H9 (cell line): ENCODE results near the gene PTPRC. TPM values are rescaled to one million over a fixed set of nuclear protein-coding genes. Genes with fewer than 3 reads are reported as not detected.

Experiments used
- DNase-seq: peaks from one replicate; pipeline ENCODE4 v3.0.0-alpha.2; 2017
- H2AFZ ChIP-seq: one replicate; pipeline ENCODE4 v1.6.1; 2013; ENCODE audit warnings: mild to moderate bottlenecking, low read length, control low read depth, moderate library complexity
- H2AK5ac ChIP-seq: 2 replicates; pipeline ENCODE4 v1.6.1; 2013; ENCODE audit warnings: low read length, control low read depth, mixed read lengths; ENCODE audit not compliant: insufficient read length
- H2BK120ac ChIP-seq: one replicate; pipeline ENCODE4 v1.6.1; 2013; ENCODE audit warnings: low read depth, mild to moderate bottlenecking, low read length, control low read depth, inconsistent platforms; ENCODE audit not compliant: poor library complexity, severe bottlenecking
- H2BK12ac ChIP-seq: 2 replicates; pipeline ENCODE4 v1.6.1; 2013; ENCODE audit warnings: low read length, control low read depth, mixed read lengths, low read depth; ENCODE audit not compliant: insufficient read length
- H2BK15ac ChIP-seq: 2 replicates; pipeline ENCODE4 v1.6.1; 2013; ENCODE audit warnings: low read depth, low read length, control low read depth
- H2BK20ac ChIP-seq: one replicate; pipeline ENCODE4 v1.6.1; 2013; ENCODE audit warnings: low read depth, mild to moderate bottlenecking, low read length, control low read depth, inconsistent platforms; ENCODE audit not compliant: poor library complexity, severe bottlenecking
- H2BK5ac ChIP-seq: 2 replicates; pipeline ENCODE4 v1.6.1; 2013; ENCODE audit warnings: low read length, control low read depth, mixed read lengths; ENCODE audit not compliant: insufficient read length
- H3K14ac ChIP-seq: 2 replicates; pipeline ENCODE4 v1.6.1; 2013; ENCODE audit warnings: low read length, control low read depth; ENCODE audit not compliant: insufficient read depth
- H3K18ac ChIP-seq: 2 replicates; pipeline ENCODE4 v1.6.1; 2013; ENCODE audit warnings: low read depth, mild to moderate bottlenecking, mixed read lengths, low read length, control low read depth; ENCODE audit not compliant: insufficient read length
- H3K23ac ChIP-seq: 2 replicates; pipeline ENCODE4 v1.6.1; 2013; ENCODE audit warnings: low read length, control low read depth, mixed read lengths, low read depth; ENCODE audit not compliant: insufficient read length
- H3K23me2 ChIP-seq: 2 replicates; pipeline ENCODE4 v1.6.1; 2013; ENCODE audit warnings: low read depth, mild to moderate bottlenecking, mixed read lengths, low read length, control low read depth; ENCODE audit not compliant: insufficient read length, poor library complexity, severe bottlenecking
- H3K27ac ChIP-seq: 2 replicates; pipeline ENCODE4 v1.5.1; 2013; ENCODE audit warnings: low read length, control low read depth, mixed read lengths, low read depth; ENCODE audit not compliant: insufficient read length
- H3K27me3 ChIP-seq: 2 replicates; pipeline ENCODE4 v1.6.1; 2013; ENCODE audit warnings: low read length, control low read depth, inconsistent platforms; ENCODE audit not compliant: insufficient read depth
- H3K4ac ChIP-seq: 2 replicates; pipeline ENCODE4 v1.6.1; 2013; ENCODE audit warnings: low read depth, mild to moderate bottlenecking, control low read depth, inconsistent platforms, low read length, moderate library complexity
- H3K4me1 ChIP-seq: 2 replicates; pipeline ENCODE4 v1.6.1; 2013; ENCODE audit warnings: low read length, control low read depth, inconsistent platforms; ENCODE audit not compliant: insufficient read depth
- H3K4me2 ChIP-seq: 2 replicates; pipeline ENCODE4 v1.6.1; 2013; ENCODE audit warnings: low read length, control low read depth, mixed read lengths; ENCODE audit not compliant: insufficient read length, insufficient read depth
- H3K56ac ChIP-seq: 2 replicates; pipeline ENCODE4 v1.6.1; 2013; ENCODE audit warnings: low read depth, mild to moderate bottlenecking, mixed read lengths, low read length, control low read depth; ENCODE audit not compliant: insufficient read length
- H3K79me1 ChIP-seq: 2 replicates; pipeline ENCODE4 v1.6.1; 2013; ENCODE audit warnings: low read depth, mild to moderate bottlenecking, moderate library complexity, low read length, control low read depth, inconsistent platforms; ENCODE audit not compliant: insufficient read depth, poor library complexity, severe bottlenecking
- H3K79me2 ChIP-seq: 2 replicates; pipeline ENCODE4 v1.6.1; 2013; ENCODE audit warnings: low read length, control low read depth, inconsistent platforms; ENCODE audit not compliant: insufficient read depth
- H3K9ac ChIP-seq: 2 replicates; pipeline ENCODE4 v1.6.1; 2013; ENCODE audit warnings: low read length, control low read depth, mixed read lengths; ENCODE audit not compliant: insufficient read length; ENCODE audit errors: extremely low read depth
- H3K9me3 ChIP-seq: one replicate; pipeline ENCODE4 v1.6.1; 2013; ENCODE audit warnings: low read depth, low read length, inconsistent platforms; ENCODE audit not compliant: control insufficient read depth
- H3T11ph ChIP-seq: one replicate; pipeline ENCODE4 v1.6.1; 2013; ENCODE audit warnings: mild to moderate bottlenecking, low read length, control low read depth, inconsistent platforms
- H4K20me1 ChIP-seq: one replicate; pipeline ENCODE4 v1.6.1; 2013; ENCODE audit not compliant: control insufficient read depth, insufficient read length, insufficient read depth
- H4K5ac ChIP-seq: 2 replicates; pipeline ENCODE4 v1.6.1; 2013; ENCODE audit warnings: low read depth, mild to moderate bottlenecking, mixed read lengths, low read length, control low read depth; ENCODE audit not compliant: insufficient read length
- H4K8ac ChIP-seq: replicated peaks from 2 replicates; pipeline ENCODE4 v1.6.1; 2013; ENCODE audit warnings: low read length, control low read depth, mixed read lengths, low read depth; ENCODE audit not compliant: insufficient read length
- H4K91ac ChIP-seq: 2 replicates; pipeline ENCODE4 v1.6.1; 2013; ENCODE audit warnings: low read depth, mild to moderate bottlenecking, moderate library complexity, mixed read lengths, low read length, control low read depth; ENCODE audit not compliant: insufficient read length
- H3K27ac Mint-ChIP-seq, 3 experiments: 2 replicates in 2 of 3; 3 replicates in 1 of 3; pipeline ENCODE4 v1.8.0; 2020 to 2021; ENCODE audit warnings: mixed read lengths in 3 of 3, mild to moderate bottlenecking in 1 of 3, moderate library complexity in 1 of 3
- H3K27me3 Mint-ChIP-seq: 2 replicates; pipeline ENCODE4 v1.8.0; 2021; ENCODE audit warnings: low read depth, mild to moderate bottlenecking, moderate library complexity, mixed read lengths
- H3K36me3 Mint-ChIP-seq, 3 experiments: 2 replicates in 2 of 3; 3 replicates in 1 of 3; pipeline ENCODE4 v1.8.0; 2020 to 2021; ENCODE audit warnings: low read depth in 3 of 3, mixed read lengths in 3 of 3; ENCODE audit not compliant: insufficient read depth in 1 of 3
- H3K4me1 Mint-ChIP-seq, 2 experiments: 2 replicates each; pipeline ENCODE4 v1.8.0; 2020; ENCODE audit warnings: mixed read lengths in 2 of 2
- H3K4me3 Mint-ChIP-seq, 2 experiments: 2 replicates in 1 of 2; 3 replicates in 1 of 2; pipeline ENCODE4 v1.8.0; 2020 to 2021; ENCODE audit warnings: mild to moderate bottlenecking in 2 of 2, mixed read lengths in 2 of 2, moderate library complexity in 1 of 2
- H3K9me3 Mint-ChIP-seq, 2 experiments: 2 replicates in 1 of 2; 3 replicates in 1 of 2; pipeline ENCODE4 v1.8.0; 2020; ENCODE audit warnings: mild to moderate bottlenecking in 2 of 2, mixed read lengths in 2 of 2, moderate library complexity in 1 of 2
- total RNA-seq: library from RNA; stranded (reverse); gene quantifications from 2 replicates; pipeline ENCODE4 v1.2.1, GENCODE V29; 2021
- TF ChIP-seq, protein P1 (sequence below): fragments of 200-600 bp; sonication (generic); conservative IDR thresholded peaks from 3 replicates; pipeline ENCODE4 v1.8.0; 2021; ENCODE audit warnings: antibody characterized with exemption, mild to moderate bottlenecking

PTPRC gene
- total RNA-seq, 1 experiment from 2014 or later, result not detected

DNA sequence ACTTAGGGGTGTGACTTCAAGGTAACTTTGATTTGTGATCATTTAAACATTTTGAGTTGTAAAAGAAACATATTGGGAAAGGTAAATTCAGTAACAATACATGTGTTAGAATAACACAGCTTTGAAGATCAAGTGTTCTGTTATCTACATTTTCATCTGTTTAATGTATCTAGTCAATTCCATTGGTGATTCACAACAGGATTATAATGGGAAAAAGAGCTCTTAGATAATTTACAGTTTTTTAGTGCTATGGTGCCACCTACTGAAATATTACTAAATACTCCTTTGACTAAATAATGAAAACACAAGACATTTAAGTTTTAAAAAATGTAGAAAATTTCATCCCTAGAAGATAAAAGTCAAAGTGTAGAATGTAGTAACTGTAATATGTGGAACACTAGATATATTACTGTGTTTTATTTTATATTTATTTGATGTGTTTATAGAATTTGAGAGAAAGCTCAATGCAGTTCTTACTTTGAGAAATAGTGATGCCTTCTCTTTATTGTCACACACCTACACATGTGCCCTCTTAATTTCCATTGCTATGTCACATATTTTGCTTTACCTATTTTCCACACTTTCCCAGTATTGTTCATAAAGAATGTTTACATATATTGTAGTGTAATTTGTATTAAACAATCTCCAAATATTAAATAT lies 47.4 kb downstream of the PTPRC start:
- Histone ChIP-seq H3K4me2 (no peak overlapping the region), H3K4me1 (no peaks in the 10 kb centered on the region; the same call in 1 of the 2 replicates), H3K23ac (no peak overlapping the region), H2BK12ac (no peak overlapping the region), H3K14ac (no peak overlapping the region), H3T11ph (no peak overlapping the region), H4K91ac (no peak overlapping the region), H3K79me1 (no peaks in the 10 kb centered on the region), H3K56ac (no peak overlapping the region), H3K23me2 (no peaks in the 10 kb centered on the region), H2AFZ (no peak overlapping the region), H3K9ac (no peak overlapping the region), H4K8ac (no peak overlapping the region), H3K27ac (no peak overlapping the region), H2BK15ac (no peak overlapping the region), H3K18ac (no peak overlapping the region), H2BK5ac (no peak overlapping the region), H4K5ac (no peak overlapping the region), H2BK120ac (no peak overlapping the region), H4K20me1 (no peaks in the 10 kb centered on the region), H2BK20ac (no peak overlapping the region), H3K27me3 (no peaks in the 10 kb centered on the region), H3K9me3 (no peaks in the 10 kb centered on the region), H3K4ac (no peak overlapping the region), H3K79me2 (no peaks in the 10 kb centered on the region), H2AK5ac (no peak overlapping the region)
- Mint-ChIP-seq H3K4me1 (peaks cover 26% of the 10 kb centered on the region in 2 experiments), H3K4me3 (no peak overlapping the region), H3K36me3 (no peaks in the 10 kb centered on the region), H3K27me3 (no peaks in the 10 kb centered on the region), H3K9me3 (no peaks in the 10 kb centered on the region), H3K27ac (no peak overlapping the region)
- DNase-seq, result no peak
- TF ChIP-seq, protein P1, sequence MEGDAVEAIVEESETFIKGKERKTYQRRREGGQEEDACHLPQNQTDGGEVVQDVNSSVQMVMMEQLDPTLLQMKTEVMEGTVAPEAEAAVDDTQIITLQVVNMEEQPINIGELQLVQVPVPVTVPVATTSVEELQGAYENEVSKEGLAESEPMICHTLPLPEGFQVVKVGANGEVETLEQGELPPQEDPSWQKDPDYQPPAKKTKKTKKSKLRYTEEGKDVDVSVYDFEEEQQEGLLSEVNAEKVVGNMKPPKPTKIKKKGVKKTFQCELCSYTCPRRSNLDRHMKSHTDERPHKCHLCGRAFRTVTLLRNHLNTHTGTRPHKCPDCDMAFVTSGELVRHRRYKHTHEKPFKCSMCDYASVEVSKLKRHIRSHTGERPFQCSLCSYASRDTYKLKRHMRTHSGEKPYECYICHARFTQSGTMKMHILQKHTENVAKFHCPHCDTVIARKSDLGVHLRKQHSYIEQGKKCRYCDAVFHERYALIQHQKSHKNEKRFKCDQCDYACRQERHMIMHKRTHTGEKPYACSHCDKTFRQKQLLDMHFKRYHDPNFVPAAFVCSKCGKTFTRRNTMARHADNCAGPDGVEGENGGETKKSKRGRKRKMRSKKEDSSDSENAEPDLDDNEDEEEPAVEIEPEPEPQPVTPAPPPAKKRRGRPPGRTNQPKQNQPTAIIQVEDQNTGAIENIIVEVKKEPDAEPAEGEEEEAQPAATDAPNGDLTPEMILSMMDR, result peak; percentile 59; the same call in 2 of the 3 replicates
